ENCODE results near the gene MLNR. TPM values are rescaled to one million over a fixed set of nuclear protein-coding genes. Genes with fewer than 3 reads are reported as not detected.

The MLNR gene
- total and polyA plus RNA-seq, 9 of the 15 experiments (the other 6 are each of a cell fraction or from before 2014, with no cell fraction given), result not detected

GRCh38 chr13:49220036-49220855 lies at the start of gene MLNR (continued):
- TF ChIP-seq PHF8 (IDR thresholded peaks at IDR 0.05; ENCODE audit: borderline replicate concordance, low read length), result peak; percentile 33; the same call in 1 of the 2 replicates
- TF ChIP-seq, protein P1, sequence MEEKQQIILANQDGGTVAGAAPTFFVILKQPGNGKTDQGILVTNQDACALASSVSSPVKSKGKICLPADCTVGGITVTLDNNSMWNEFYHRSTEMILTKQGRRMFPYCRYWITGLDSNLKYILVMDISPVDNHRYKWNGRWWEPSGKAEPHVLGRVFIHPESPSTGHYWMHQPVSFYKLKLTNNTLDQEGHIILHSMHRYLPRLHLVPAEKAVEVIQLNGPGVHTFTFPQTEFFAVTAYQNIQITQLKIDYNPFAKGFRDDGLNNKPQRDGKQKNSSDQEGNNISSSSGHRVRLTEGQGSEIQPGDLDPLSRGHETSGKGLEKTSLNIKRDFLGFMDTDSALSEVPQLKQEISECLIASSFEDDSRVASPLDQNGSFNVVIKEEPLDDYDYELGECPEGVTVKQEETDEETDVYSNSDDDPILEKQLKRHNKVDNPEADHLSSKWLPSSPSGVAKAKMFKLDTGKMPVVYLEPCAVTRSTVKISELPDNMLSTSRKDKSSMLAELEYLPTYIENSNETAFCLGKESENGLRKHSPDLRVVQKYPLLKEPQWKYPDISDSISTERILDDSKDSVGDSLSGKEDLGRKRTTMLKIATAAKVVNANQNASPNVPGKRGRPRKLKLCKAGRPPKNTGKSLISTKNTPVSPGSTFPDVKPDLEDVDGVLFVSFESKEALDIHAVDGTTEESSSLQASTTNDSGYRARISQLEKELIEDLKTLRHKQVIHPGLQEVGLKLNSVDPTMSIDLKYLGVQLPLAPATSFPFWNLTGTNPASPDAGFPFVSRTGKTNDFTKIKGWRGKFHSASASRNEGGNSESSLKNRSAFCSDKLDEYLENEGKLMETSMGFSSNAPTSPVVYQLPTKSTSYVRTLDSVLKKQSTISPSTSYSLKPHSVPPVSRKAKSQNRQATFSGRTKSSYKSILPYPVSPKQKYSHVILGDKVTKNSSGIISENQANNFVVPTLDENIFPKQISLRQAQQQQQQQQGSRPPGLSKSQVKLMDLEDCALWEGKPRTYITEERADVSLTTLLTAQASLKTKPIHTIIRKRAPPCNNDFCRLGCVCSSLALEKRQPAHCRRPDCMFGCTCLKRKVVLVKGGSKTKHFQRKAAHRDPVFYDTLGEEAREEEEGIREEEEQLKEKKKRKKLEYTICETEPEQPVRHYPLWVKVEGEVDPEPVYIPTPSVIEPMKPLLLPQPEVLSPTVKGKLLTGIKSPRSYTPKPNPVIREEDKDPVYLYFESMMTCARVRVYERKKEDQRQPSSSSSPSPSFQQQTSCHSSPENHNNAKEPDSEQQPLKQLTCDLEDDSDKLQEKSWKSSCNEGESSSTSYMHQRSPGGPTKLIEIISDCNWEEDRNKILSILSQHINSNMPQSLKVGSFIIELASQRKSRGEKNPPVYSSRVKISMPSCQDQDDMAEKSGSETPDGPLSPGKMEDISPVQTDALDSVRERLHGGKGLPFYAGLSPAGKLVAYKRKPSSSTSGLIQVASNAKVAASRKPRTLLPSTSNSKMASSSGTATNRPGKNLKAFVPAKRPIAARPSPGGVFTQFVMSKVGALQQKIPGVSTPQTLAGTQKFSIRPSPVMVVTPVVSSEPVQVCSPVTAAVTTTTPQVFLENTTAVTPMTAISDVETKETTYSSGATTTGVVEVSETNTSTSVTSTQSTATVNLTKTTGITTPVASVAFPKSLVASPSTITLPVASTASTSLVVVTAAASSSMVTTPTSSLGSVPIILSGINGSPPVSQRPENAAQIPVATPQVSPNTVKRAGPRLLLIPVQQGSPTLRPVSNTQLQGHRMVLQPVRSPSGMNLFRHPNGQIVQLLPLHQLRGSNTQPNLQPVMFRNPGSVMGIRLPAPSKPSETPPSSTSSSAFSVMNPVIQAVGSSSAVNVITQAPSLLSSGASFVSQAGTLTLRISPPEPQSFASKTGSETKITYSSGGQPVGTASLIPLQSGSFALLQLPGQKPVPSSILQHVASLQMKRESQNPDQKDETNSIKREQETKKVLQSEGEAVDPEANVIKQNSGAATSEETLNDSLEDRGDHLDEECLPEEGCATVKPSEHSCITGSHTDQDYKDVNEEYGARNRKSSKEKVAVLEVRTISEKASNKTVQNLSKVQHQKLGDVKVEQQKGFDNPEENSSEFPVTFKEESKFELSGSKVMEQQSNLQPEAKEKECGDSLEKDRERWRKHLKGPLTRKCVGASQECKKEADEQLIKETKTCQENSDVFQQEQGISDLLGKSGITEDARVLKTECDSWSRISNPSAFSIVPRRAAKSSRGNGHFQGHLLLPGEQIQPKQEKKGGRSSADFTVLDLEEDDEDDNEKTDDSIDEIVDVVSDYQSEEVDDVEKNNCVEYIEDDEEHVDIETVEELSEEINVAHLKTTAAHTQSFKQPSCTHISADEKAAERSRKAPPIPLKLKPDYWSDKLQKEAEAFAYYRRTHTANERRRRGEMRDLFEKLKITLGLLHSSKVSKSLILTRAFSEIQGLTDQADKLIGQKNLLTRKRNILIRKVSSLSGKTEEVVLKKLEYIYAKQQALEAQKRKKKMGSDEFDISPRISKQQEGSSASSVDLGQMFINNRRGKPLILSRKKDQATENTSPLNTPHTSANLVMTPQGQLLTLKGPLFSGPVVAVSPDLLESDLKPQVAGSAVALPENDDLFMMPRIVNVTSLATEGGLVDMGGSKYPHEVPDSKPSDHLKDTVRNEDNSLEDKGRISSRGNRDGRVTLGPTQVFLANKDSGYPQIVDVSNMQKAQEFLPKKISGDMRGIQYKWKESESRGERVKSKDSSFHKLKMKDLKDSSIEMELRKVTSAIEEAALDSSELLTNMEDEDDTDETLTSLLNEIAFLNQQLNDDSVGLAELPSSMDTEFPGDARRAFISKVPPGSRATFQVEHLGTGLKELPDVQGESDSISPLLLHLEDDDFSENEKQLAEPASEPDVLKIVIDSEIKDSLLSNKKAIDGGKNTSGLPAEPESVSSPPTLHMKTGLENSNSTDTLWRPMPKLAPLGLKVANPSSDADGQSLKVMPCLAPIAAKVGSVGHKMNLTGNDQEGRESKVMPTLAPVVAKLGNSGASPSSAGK (IDR thresholded peaks at IDR 0.05), result peak; percentile 24; the same call in 1 of the 2 replicates
- peak; percentile 45 for TF ChIP-seq CTCFL (IDR thresholded peaks at IDR 0.05; ENCODE audit: borderline replicate concordance, insufficient read depth, low read depth, low read length, poor library complexity, severe bottlenecking)
- TF ChIP-seq ZNF146 (CRISPR knock-in tag; IDR thresholded peaks at IDR 0.05; ENCODE audit: unreplicated experiment), result no peak
- TF ChIP-seq E2F6 (IDR thresholded peaks at IDR 0.05; ENCODE audit: borderline replicate concordance in 1 of 2, extremely low read depth in 1 of 2, insufficient read depth in 1 of 2, insufficient read length in 1 of 2, low read depth in 1 of 2, low read length in 1 of 2, poor library complexity in 1 of 2, severe bottlenecking in 1 of 2), result peak in 1 of 2 experiments; percentile 37
- no peak for TF ChIP-seq HIVEP1 (CRISPR knock-in tag; IDR thresholded peaks at IDR 0.05)
